H1 (cell line): ENCODE results near the gene GADD45B. TPM values are rescaled to one million over a fixed set of nuclear protein-coding genes. Genes with fewer than 3 reads are reported as not detected.
A peak's percentile ranks its signal among the peaks of the same experiment; 100 is the strongest.

Source experiments
- CTCF ChIA-PET: fragments of 300-600 bp; sonication (Branson Sonifier 250); formaldehyde crosslinking; loops from one replicate; lab custom pipeline; 2021; ENCODE audit not compliant: partially characterized antibody; lab: Charles Lee
- POLR2A ChIA-PET: fragments of 300-600 bp; sonication (Branson Sonifier 250); formaldehyde crosslinking; loops from one replicate; lab custom pipeline; 2021; ENCODE audit warnings: inconsistent platforms; ENCODE audit not compliant: partially characterized antibody; lab: Charles Lee
- DNase-seq, 2 experiments: peaks; one replicate each; pipeline versions ENCODE4 v3.0.0 to v3.0.0-alpha.2; 2010 to 2022; ENCODE audit warnings: low spot score in 2 of 2, low read depth in 1 of 2, mixed read lengths in 1 of 2
- FAIRE-seq: peaks from 2 replicates; lab custom pipeline; 2011; peaks lifted over from hg19 to GRCh38; lab: Jason Lieb, UNC
- H2AFZ ChIP-seq: 2 replicates; pipeline ENCODE4 v1.8.1; 2012; ENCODE audit warnings: low read length, inconsistent platforms
- H2AK5ac ChIP-seq: 2 replicates; pipeline ENCODE4 v1.6.1; 2013; ENCODE audit warnings: low read depth, low read length
- H2BK120ac ChIP-seq: replicated peaks from 2 replicates; pipeline ENCODE3; 2013; ENCODE audit warnings: low read depth, low read length, inconsistent platforms
- H2BK12ac ChIP-seq: 2 replicates; pipeline ENCODE4 v1.6.1; 2013; ENCODE audit warnings: low read depth, low read length
- H2BK15ac ChIP-seq: 2 replicates; pipeline ENCODE4 v1.6.1; 2013; ENCODE audit warnings: low read length
- H2BK20ac ChIP-seq: 2 replicates; pipeline ENCODE4 v1.6.1; 2013; ENCODE audit warnings: low read length
- H2BK5ac ChIP-seq: 2 replicates; pipeline ENCODE4 v1.6.1; 2013; ENCODE audit warnings: low read depth, low read length
- H3K14ac ChIP-seq: 2 replicates; pipeline ENCODE4 v1.6.1; 2013; ENCODE audit warnings: inconsistent platforms; ENCODE audit not compliant: insufficient read length
- H3K18ac ChIP-seq: 2 replicates; pipeline ENCODE4 v1.6.1; 2013; ENCODE audit warnings: low read length; ENCODE audit errors: extremely low read depth
- H3K23ac ChIP-seq: 2 replicates; pipeline ENCODE4 v1.6.1; 2013; ENCODE audit warnings: inconsistent platforms; ENCODE audit not compliant: insufficient read length
- H3K23me2 ChIP-seq: 2 replicates; pipeline ENCODE4 v1.6.1; 2013; ENCODE audit warnings: low read depth, low read length
- H3K27ac ChIP-seq: 2 replicates; pipeline ENCODE4 v1.6.1; 2011; ENCODE audit warnings: low read depth, low read length, inconsistent platforms
- H3K27me3 ChIP-seq, 4 experiments: replicated peaks in 1 of 4; 1 replicate in 1 of 4; 2 replicates in 3 of 4; pipeline versions ENCODE4 v1.6.1 to v1.8.1; 2011 to 2013; ENCODE audit warnings: low read length in 3 of 4, mild to moderate bottlenecking in 3 of 4, inconsistent platforms in 2 of 4, mixed read lengths in 2 of 4, moderate library complexity in 1 of 4; ENCODE audit not compliant: control insufficient read depth in 3 of 4, insufficient read depth in 3 of 4; ENCODE audit errors: extremely low read depth in 1 of 4
- H3K36me3 ChIP-seq, 4 experiments: 2 replicates each; pipeline versions ENCODE4 v1.6.1 to v1.8.1; 2011 to 2013; ENCODE audit warnings: mild to moderate bottlenecking in 4 of 4, low read length in 3 of 4, moderate library complexity in 2 of 4, control low read depth in 1 of 4, inconsistent platforms in 1 of 4; ENCODE audit not compliant: insufficient read depth in 4 of 4, control insufficient read depth in 2 of 4
- H3K4ac ChIP-seq: replicated peaks from 2 replicates; pipeline ENCODE3; 2013; ENCODE audit warnings: low read length, low read depth, mixed read lengths, inconsistent platforms; ENCODE audit not compliant: insufficient read length
- H3K4me1 ChIP-seq, 4 experiments: replicated peaks in 1 of 4; 1 replicate in 1 of 4; 2 replicates in 3 of 4; pipeline versions ENCODE4 v1.6.1 to v1.8.1; 2011 to 2013; ENCODE audit warnings: low read length in 3 of 4, inconsistent platforms in 2 of 4, mixed read lengths in 1 of 4; ENCODE audit not compliant: insufficient read depth in 4 of 4, control insufficient read depth in 3 of 4
- H3K4me2 ChIP-seq, 2 experiments: 2 replicates each; pipeline versions ENCODE4 v1.6.1 to v1.8.1; 2011 to 2013; ENCODE audit warnings: low read depth in 2 of 2, low read length in 2 of 2, control low read depth in 1 of 2, inconsistent platforms in 1 of 2, mild to moderate bottlenecking in 1 of 2; ENCODE audit not compliant: insufficient read depth in 1 of 2
- H3K4me3 ChIP-seq, 4 experiments: fragments of 200-600, 300-600 bp in 1 of 4; sonication (generic), shearing (Covaris generic), sonication (Bioruptor Twin) in 1 of 4; 2 replicates each; pipeline versions ENCODE4 v1.5.1 to v1.8.1; 2011 to 2016; ENCODE audit warnings: low read length in 4 of 4, low read depth in 3 of 4, control low read depth in 2 of 4, inconsistent platforms in 2 of 4, mild to moderate bottlenecking in 2 of 4, mixed read lengths in 1 of 4, moderate library complexity in 1 of 4; ENCODE audit not compliant: insufficient read depth in 2 of 4; ENCODE audit errors: extremely low read depth in 1 of 4
- H3K56ac ChIP-seq: replicated peaks from 2 replicates; pipeline ENCODE3; 2013; ENCODE audit warnings: low read depth, mild to moderate bottlenecking, mixed read lengths, low read length, inconsistent platforms; ENCODE audit not compliant: insufficient read length
- H3K79me1 ChIP-seq: 2 replicates; pipeline ENCODE4 v1.6.1; 2013; ENCODE audit warnings: low read depth, low read length, control low read depth
- H3K79me2 ChIP-seq, 2 experiments: 2 replicates each; pipeline versions ENCODE4 v1.6.1 to v1.8.1; 2012 to 2013; ENCODE audit warnings: low read length in 2 of 2, mild to moderate bottlenecking in 2 of 2, inconsistent platforms in 1 of 2; ENCODE audit not compliant: insufficient read depth in 2 of 2, control insufficient read depth in 1 of 2
- H3K9ac ChIP-seq, 4 experiments: replicated peaks in 1 of 4; 1 replicate in 1 of 4; 2 replicates in 3 of 4; pipeline versions ENCODE4 v1.6.1 to v1.8.1; 2011 to 2013; ENCODE audit warnings: low read depth in 3 of 4, low read length in 3 of 4, control low read depth in 2 of 4, mild to moderate bottlenecking in 2 of 4, moderate library complexity in 2 of 4, inconsistent platforms in 1 of 4; ENCODE audit errors: extremely low read depth in 1 of 4
- H3K9me3 ChIP-seq, 2 experiments: 2 replicates each; pipeline versions ENCODE4 v1.6.1 to v1.8.1; 2012 to 2013; ENCODE audit warnings: mild to moderate bottlenecking in 2 of 2, moderate library complexity in 2 of 2, control low read depth in 1 of 2, inconsistent platforms in 1 of 2, low read depth in 1 of 2, low read length in 1 of 2, mixed read lengths in 1 of 2; ENCODE audit not compliant: insufficient read depth in 2 of 2
- H4K20me1 ChIP-seq, 2 experiments: replicated peaks in 1 of 2; 2 replicates each; pipeline versions ENCODE3 to v1.8.1; 2011 to 2013; ENCODE audit warnings: inconsistent platforms in 2 of 2, low read length in 2 of 2, mild to moderate bottlenecking in 1 of 2; ENCODE audit not compliant: insufficient read depth in 2 of 2, control insufficient read depth in 1 of 2
- H4K5ac ChIP-seq: 2 replicates; pipeline ENCODE4 v1.6.1; 2013; ENCODE audit warnings: low read length, low read depth, mixed read lengths, inconsistent platforms; ENCODE audit not compliant: insufficient read length
- H4K8ac ChIP-seq: 2 replicates; pipeline ENCODE4 v1.8.0; 2013; ENCODE audit warnings: mild to moderate bottlenecking, moderate library complexity, low read length, inconsistent platforms; ENCODE audit not compliant: insufficient read depth; ENCODE audit errors: extremely low read depth
- H4K91ac ChIP-seq: replicated peaks from 2 replicates; pipeline ENCODE3; 2013; ENCODE audit warnings: low read length, mixed read lengths, inconsistent platforms; ENCODE audit not compliant: insufficient read length
- CBX5 ChIP-seq: fragments of 300-800, 300-1000 bp; sonication (generic); IDR thresholded peaks from 2 replicates; pipeline ENCODE4 v1.7.1; 2016; ENCODE audit warnings: antibody characterized with exemption, low read length, low read depth
- PHF8 ChIP-seq: fragments of 200-600 bp; sonication (generic); conservative IDR thresholded peaks from 2 replicates; pipeline ENCODE4 v1.7.1; 2012; ENCODE audit warnings: low read depth, mild to moderate bottlenecking, inconsistent platforms, low read length, moderate library complexity
- SIN3A ChIP-seq, 2 experiments: IDR thresholded peaks in 1 of 2; conservative IDR thresholded peaks in 1 of 2; 2 replicates each; pipeline ENCODE4 v1.6.1; 2011 to 2012; ENCODE audit warnings: low read length in 2 of 2, improper control_type of control experiment in 1 of 2, low read depth in 1 of 2, mild to moderate bottlenecking in 1 of 2
- WGBS, 2 experiments: shearing (Covaris generic) in 1 of 2; methylation state at CpG; one replicate each; pipeline versions ENCODE4 v1.1.6 to v1.1.7; 2013 to 2015; ENCODE audit warnings: low lambda C conversion rate in 2 of 2, mixed read lengths in 2 of 2, inconsistent platforms in 1 of 2, low coverage in 1 of 2, missing lambda C conversion rate in 1 of 2; ENCODE audit not compliant: insufficient replicate concordance in 2 of 2, insufficient coverage in 1 of 2, insufficient read length in 1 of 2; ENCODE audit errors: extremely low coverage in 1 of 2, missing lambda C conversion rate in 1 of 2; 5-methylcytosine and 5-hydroxymethylcytosine counted together
- polyA plus RNA-seq, 7 experiments: library from polyadenylated mRNA; depleted of rRNA in 3 of 7; stranded (reverse) in 5 of 7; unstranded in 2 of 7; fragments of >200 nt in 5 of 7; fragments of 200-250 nt in 2 of 7; gene quantifications; 1 replicate in 5 of 7; 2 replicates in 1 of 7; 4 replicates in 1 of 7; pipeline versions ENCODE4 v1.2.1 to v1.2.3, GENCODE V29; 2011 to 2013; ENCODE audit warnings: missing spikeins in 2 of 7, mixed read lengths in 2 of 7
- total RNA-seq: library from RNA; stranded (reverse); fragmentation: NEBNext Ultra II Directional; extraction: Animal tissue kit (Norgen Biotek cat#: 25700); gene quantifications from 2 replicates; pipeline ENCODE4 v1.2.1, GENCODE V29; 2021

Gene GADD45B
- total and polyA plus RNA-seq, 2 of the 8 experiments (the other 6 are each of a cell fraction or from before 2014, with no cell fraction given): 7.4 to 11.4 TPM

GRCh38 chr19:2476451-2477140 lies 669 bp downstream of the GADD45B start:
- Histone ChIP-seq H2BK20ac (no peak overlapping the region), H3K4me1 (peaks cover 0 to 14% (median 13%) of the 10 kb centered on the region in 4 experiments; a peak in 6 of 7 replicates), H3K9me3 (peaks cover 0 to under 1% of the 10 kb centered on the region in 2 experiments; a peak in 1 of 4 replicates), H3K36me3 (peaks cover 0 to 5% (median 0%) of the 10 kb centered on the region in 4 experiments; a peak in 1 of 8 replicates), H4K8ac (peak overlapping the region; percentile 77; the same call in 1 of the 2 replicates), H2BK12ac (no peak overlapping the region), H3K23ac (no peak overlapping the region), H3K14ac (no peak overlapping the region), H3K9ac (peak overlapping the region in 1 of 4 experiments; percentile 84; a peak in 4 of 7 replicates), H3K4me2 (peak overlapping the region; percentile 87 to 94), H4K5ac (no peak overlapping the region), H2BK15ac (no peak overlapping the region), H3K23me2 (peaks cover 22% of the 10 kb centered on the region; the same call in 1 of the 2 replicates), H3K27me3 (peaks cover 10 to 40% (median 34%) of the 10 kb centered on the region in 4 experiments), H2BK5ac (no peak overlapping the region; the same call in 1 of the 2 replicates), H3K79me2 (peaks cover 0 to 7% of the 10 kb centered on the region in 2 experiments; a peak in 1 of 4 replicates), H2AFZ (no peak overlapping the region), H3K4ac (no peak overlapping the region), H2BK120ac (no peak overlapping the region), H3K56ac (no peak overlapping the region), H3K27ac (no peak overlapping the region), H4K91ac (no peak overlapping the region), H4K20me1 (peaks cover 12% of the 10 kb centered on the region in 2 experiments), H3K18ac (peak overlapping the region; percentile 78; the same call in 1 of the 2 replicates), H2AK5ac (no peak overlapping the region), H3K4me3 (peak overlapping the region; percentile 56 to 81 (median 76)), H3K79me1 (peaks cover 4% of the 10 kb centered on the region; the same call in 1 of the 2 replicates)
- no peak for TF ChIP-seq CBX5
- 0 out of 2 replicates have a peak, but pooled peaks have one; percentile 13 for TF ChIP-seq PHF8
- peak in 1 of 2 experiments; percentile 36; a peak in 1 of 4 replicates for TF ChIP-seq SIN3A (conservative IDR thresholded peaks at IDR 0.05 in 1 of 2, IDR thresholded peaks at IDR 0.05 in 1 of 2; ENCODE audit: low read depth in 1 of 2, low read length in 2 of 2)
- CTCF ChIA-PET: interaction anchor here (0.6 to 8.0 kb wide), 19 partner anchors 13 to 318 kb away, joined by 3 to 96 read pairs (median 4); no protein-coding TSS in a partner anchor
- DNase-seq (peak in 1 of 2 experiments; percentile 74), FAIRE-seq (no peak)
- POLR2A ChIA-PET: interaction anchor here (0.8 to 9.2 kb wide), 72 partner anchors 7 to 612 kb away, joined by 3 to 216 read pairs (median 6); partner anchors contain the start of genes LMNB2, SGTA, SLC39A3 and TIMM13
- WGBS, 2 experiments: 4% methylated on average over 32 of the region's 42 CpGs; no CpG with 5 or more reads in 1 of the 2 experiments
